ENCODE measurements around the gene SPDL1.
A peak's percentile ranks its signal among the peaks of the same experiment; 100 is the strongest.
"Not testable (repeated sequence)": the region's sequence is repeated elsewhere in the genome, so short reads cannot be mapped to it uniquely, and the experiment has no call there.

SPDL1 gene

DNA sequence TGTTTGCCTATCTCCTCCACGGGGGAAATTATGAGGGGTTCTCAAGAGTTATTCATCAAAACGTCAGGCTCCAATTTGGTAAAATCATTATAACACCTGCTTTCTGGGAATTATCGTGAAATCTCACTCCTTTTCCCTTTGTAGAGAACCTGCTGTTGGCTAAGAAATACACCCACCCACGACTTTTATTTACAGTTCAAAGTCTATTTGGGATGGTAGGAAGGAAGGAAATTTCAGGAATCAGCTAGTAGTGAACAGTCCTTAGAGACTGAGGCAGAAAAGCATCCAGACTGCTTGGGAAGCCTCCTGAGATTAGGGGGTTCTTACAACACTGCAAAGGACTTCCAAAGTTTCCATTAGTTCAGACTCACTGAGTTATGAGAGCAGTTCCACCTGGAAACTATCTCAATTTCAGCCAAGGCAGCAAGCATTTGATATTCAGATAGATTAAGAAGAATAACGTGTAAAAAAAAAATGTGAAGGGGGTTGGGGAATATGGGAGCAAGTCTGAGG is 9.4 kb upstream of the SPDL1 start:
- DNase-seq: no peak

DNA sequence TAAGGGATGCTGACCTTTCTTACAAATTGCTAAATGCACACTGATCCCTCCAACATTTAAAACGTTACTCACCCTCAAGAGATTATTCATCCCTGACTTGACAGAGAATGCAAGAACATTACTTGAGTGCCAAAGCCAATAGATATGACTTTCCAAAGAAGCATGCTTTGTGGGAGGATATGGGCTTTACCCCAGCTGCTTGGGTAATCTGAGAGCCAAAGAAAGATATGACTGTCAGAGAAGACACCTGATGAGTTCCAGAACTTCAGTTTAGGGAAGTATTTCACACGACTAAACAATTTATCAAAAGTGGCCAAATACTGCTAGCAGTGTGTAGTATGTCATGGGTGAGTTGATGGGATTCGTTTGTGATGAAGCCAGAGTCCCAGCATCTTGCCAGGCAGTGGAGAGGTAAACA is 7.4 kb upstream of the SPDL1 start:
- DNase-seq: no peak

DNA sequence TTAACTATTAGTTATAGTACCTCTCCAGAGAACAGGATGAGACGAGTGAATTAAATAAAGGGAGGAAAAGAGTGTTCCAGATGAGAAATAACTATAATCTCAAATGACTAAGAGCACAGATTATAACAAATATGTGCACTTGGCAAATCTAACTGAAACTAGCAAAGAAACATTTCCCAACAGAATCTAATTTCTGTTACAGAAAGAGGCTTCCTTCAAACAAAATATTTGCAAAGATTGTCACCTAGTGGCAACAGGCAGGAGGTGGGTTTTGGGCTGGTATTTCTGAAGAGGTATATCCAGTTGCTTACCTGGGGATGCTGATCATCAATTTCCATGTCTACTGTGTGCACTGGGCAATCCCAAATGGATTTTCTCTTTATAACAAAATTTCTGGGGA is 5.6 kb upstream of the SPDL1 start:
- DNase-seq: no peak

DNA sequence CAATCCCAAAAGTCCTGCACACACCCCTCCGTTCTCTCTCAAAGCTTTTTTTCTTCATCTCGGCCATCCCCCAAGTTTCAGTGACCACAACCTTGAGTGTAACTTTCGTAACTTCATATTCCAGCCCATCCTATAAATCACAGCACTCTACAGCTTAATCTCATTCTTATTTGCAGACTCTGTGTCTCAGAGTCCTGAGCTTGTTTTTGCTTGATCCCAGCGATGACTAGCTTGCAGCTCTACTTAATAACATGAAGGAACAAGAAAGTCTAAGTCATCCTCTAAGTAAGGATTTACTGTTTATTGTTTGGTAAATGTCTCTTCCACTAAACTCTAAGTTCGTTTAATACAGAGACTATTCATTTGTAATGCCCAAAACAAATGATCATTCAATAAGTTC is 2.6 kb upstream of the SPDL1 start:
- no peak for DNase-seq

DNA sequence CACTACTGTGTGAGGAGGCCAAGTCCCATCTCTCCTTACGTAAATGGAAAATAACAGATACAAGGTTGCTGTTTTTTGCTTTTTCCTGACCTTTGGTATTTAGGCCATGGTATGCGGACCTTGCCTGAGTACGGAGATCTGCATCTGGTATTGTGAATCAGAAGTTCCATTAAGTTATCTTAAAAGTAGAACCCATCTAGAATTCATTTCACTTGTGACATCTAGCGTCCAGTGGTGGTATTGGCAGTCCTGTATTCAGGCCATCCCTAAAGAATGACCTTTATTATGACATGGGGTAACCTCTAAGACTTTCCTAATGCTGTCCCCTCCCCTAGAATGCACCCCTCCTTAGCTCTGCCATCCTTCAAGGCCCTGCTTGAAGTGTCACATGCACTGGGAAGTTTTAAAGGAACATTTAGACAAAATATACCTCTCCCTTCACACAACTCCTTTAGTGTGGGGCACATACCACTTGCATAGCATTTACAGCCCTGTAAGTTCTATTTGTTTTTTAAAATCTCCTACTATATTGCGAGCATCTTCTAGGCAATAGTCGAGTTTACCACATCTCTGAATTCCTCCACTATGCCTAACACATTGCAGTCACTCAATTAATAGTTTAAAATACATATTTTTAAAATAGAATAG is 1.9 kb upstream of the SPDL1 start:
- DNase-seq: peak; percentile 20 to 63

DNA sequence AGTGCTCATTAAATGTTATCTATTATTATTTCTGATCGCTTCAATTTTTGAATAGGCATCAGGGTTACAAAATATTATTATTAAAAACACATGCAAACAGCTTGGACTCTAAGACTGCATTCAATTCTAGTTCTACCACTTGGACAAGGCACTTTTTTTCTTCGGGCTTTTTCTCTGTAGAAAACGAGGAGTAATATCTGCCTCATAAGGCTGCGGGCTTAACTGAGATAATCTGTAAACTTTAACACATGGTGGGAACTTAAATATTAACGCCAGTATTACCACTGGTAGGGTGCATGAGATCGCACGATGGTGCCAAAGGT is 511 bp upstream of the SPDL1 start:
- DNase-seq: no peak

DNA sequence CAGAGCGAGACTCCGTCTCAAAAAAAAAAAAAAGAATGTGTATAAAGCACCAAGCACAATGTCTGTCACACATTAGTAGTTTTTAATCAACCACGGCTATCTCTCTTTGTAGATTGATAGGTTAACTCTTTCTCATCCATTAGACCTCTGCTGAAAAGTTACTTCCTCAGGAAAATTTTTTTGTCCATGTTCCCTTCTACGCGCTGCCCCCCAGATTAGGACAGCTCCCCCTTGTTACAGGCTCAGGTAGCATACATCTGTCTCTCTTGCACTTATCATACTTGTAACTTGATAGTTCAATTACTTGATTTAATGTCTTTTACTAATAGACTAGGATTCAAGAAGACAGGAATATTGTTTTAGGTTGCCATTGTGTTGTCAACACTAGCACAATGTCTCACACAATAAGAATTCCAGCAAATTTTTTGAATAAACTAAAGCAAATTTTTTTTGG is 1.5 kb downstream of the SPDL1 start:
- no peak for DNase-seq

DNA sequence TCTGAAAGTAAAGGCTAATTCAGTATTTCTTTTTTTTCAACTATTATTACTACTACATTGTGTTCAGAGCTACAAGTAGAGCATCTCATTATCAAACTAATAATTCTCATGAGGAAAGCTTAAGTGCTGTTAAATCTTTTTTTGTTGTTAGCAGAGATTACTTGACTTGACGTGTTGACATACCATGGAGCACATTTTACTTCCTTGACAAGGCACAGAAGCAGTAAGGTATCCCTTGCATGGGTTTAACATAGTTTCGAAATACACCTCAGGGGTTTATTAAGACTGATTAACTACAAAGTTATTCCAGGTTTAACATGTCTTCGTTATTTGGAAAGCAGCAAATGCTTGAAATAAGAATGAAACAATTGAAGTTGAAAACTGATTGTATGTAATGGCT is 7.0 kb downstream of the SPDL1 start:
- no peak for DNase-seq

DNA sequence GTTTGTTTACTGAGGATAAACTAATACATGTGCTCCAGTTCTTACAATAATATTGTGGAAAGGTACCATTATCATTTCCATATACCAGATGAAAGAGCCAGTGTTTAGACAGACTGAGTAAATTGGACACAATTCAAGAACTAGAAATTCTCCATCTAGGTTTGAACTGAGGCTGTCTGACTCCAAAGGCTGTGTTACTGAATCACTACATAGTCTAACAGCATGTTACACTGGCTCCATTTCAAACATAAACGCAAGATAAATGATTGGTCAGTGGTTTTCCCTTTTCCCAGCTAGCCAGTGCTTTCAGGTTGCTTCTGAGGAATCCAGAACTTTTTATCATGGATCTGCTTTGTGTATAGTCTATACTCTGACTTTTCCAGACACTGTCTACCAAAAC is 8.1 kb downstream of the SPDL1 start:
- DNase-seq: no peak

DNA sequence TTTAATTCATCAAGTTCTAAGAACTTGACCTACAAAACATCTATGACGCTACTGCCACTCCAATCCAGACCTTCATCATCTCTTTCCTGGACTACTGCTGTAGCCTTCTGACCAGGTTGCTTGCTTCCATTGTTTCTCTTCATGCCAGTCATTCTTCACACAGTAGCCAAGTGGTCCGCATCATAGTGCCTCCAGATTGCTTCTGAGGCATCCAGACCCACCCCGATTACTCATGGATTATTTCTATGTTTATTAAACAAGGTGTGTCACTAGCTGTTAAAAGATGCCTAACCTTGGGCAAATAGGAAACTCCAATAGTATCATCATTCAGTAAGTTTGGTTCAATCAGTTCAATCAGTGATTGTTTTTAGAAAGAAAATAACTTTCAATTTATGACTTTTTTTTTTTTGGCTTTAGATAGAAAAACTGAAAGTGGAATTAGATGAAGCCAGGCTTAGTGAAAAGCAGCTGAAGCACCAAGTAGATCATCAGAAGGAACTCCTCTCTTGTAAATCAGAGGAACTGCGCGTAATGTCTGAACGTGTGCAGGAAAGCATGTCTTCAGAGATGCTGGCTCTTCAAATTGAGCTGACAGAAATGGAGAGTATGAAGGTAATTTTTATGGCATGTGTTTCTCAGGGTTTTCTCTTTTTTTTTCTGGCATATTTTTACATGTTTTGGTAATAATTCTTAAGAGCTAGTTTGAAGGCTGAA is 9.5 kb downstream of the SPDL1 start:
- no peak for DNase-seq

DNA sequence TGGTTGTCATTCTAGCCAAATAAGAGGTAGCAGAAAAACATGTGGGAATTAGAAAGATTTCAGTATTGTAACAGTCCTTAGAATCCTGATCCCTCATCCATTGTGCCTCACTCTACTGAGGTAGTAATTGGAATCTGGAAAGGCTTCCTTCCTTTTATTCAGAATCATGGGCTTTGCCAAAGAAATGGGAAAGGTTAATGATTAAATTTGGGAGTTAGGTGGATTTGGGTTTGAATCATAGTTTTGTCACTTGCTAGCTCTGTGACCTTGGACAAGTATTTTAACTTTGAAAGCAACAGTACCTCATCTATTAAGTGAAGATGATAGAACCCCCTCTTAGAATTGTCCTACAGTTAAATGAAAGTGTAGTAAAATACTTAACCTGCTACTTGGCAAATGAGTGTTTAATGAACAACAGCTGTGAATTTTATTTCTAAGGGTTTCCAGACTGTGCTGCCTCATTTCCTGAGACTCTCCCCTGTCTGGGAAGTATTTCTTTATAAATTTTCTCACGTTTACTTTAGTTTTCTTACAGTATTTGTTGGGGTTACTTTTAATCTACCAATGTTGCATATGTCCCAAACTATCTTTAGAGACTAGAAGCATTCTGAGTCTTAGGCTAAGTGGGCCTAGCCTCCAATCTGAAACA is 11.7 kb downstream of the SPDL1 start:
- DNase-seq: no peak

DNA sequence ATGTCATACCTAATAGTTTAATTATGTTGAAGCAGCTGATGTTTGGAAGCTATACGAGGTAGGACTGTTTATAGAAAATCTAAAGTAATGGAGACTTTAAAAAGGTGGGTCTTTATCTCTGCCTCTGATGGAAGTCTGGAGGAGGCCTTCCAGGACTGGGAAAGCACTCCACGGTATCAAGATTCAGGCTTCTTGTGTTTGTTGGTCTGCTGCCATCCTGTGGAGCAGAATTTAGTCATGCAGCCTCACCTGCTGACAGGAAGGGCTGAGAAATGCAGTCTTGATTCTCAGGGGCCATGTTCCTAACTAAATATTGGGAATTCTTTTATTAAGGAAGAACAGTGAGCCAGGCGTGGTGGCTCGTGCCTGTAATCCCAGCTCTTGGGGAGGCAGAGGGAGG is 15.9 kb downstream of the SPDL1 start:
- DNase-seq: no peak

DNA sequence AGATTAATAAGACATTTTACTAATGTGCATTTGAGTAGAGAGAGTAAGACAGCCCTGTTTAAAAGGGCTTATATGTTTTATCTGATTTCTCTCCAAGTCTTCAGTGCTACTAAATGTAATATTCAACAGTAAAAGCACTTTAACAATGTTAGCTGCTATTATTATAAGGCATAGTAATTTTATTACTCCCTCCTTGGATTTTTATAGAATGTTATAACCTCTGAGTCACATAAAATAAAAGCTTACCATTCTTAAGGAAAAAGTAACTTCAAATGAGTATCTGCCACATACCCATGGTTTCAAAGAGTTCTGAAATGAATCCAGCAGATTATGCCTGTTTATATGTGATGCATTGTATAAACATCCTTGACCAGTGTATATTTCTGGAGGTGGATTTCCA is 19.0 kb downstream of the SPDL1 start:
- DNase-seq: no peak

DNA sequence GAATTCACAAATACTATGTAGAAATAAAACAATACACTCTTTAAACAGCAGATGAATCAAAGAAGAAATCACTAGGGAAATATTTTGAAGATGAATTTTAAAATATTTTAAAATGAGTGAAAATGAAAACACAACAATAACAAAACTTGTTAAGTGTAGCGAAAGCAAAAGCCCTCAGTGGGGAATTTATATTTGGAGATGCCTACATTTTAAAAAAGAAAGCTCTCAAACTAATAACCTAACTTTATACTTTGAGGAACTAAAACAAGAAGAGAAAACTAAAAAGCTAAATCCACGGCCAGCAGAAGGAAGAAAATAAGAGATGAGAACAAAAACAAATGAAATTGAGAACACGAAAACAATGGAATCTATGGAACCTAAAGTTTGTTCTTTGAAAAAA is 22.7 kb downstream of the SPDL1 start:
- DNase-seq: no peak

DNA sequence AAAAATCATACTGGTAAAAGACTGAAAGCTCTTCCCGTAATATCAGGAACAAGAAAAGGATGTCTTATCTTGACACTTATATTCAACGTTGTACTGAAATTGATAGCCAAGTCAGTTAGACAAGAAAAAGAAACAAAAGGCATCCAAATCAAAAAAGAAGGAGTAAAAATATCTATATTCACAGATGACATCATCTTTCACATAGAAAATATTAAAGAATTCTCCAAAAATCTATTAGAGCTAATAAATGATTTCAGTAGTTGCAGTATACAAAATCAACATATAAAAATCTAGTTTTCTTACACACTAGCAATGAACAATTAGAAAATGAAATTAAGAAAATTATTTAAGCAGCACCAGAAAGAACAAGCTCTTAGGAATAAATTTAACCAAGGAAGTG is 24.3 kb downstream of the SPDL1 start:
- DNase-seq: no peak

DNA sequence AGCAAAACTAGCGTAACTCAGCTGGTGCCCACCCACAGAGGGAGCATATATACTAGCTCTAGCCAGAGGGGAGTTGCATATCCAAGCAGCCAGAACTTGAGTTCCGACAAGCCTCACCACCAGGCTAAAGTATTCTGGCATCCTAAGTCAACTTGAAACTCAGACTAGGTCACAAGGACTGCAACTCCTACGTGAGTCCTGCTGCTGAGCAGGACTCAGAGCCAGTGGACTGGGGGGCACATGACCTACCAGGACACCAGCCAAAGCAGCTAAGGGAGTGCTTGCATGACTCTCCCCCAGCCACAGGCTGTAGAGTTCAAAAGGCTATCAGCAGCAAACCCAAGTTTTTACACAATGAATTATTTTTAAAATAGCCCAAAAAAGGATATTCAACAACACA is 26.1 kb downstream of the SPDL1 start:
- no peak for DNase-seq

DNA sequence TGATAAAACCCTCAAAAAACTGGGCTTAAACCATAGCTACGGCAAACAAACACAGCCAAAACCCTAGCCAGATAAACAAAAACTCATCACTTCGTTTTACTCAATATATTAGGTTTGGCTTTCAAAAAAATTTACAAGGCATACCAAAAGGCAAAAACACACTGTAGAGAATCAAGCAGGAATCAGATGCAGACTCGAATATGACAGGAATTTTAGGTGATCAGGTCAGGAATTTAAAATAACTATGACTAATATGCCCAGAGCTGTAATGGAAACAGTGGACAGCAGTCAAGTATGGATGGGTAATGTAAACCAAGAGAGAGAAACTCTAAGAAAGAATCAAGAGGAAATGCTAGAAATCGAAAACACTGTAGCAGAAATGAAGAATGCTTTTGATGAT is 27.0 kb downstream of the SPDL1 start:
- no peak for DNase-seq

DNA sequence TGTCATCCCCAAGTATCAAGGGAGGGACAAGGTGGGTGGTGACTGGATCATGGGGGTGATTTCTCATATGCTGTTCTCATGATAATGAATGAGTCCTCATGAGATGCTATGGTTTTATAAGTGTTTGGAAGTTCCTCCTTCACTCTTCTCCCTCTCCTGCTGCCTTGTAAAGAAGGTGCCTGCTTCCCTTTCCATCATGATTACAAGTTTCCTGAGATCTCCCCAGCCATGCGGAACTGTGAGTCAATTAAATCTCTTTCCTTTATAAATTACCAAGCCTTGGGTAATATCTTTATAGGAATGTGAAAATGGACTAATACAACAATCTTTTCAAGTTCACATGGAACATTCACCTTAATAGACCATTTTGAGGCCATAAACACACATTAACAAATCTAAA is 32.0 kb downstream of the SPDL1 start:
- no peak for DNase-seq

DNA sequence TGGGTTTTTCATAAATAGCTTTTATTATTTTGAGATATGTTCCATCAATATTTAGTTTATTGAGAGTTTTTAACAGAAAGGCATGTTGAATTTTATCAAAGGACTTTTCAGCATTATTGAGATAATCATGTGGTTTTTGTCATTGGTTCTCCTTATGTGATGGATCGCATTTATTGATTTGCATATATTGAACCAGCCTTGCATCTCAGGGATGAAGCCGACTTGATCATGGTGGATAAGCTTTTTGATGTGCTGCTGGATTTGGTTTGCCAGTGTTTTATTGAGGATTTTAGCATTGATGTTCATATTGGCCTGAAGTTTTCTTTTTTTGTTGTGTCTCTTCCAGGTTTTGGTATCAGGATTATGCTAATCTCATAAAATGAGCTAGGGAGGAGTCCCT is 40.7 kb downstream of the SPDL1 start:
- DNase-seq: not testable (repeated sequence)

DNA sequence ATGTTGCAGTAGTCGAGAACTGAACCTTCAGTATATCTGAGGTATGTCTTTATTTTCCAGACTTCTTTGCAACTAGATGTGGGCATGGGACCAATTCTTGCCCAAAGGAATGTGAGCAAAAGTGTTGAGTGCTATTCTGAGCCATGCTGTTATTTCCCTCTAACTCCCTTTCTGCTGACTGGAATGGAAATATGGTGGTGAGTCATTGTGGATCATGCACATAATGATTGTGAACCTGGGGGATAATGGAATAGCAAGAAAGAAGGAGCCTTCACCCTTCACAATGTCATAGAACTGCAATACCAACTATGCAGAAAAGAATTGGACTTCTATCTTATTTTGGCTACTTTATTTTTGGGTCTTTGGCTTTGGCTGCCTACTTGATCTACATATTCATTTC is 43.2 kb downstream of the SPDL1 start:
- DNase-seq: no peak

DNA sequence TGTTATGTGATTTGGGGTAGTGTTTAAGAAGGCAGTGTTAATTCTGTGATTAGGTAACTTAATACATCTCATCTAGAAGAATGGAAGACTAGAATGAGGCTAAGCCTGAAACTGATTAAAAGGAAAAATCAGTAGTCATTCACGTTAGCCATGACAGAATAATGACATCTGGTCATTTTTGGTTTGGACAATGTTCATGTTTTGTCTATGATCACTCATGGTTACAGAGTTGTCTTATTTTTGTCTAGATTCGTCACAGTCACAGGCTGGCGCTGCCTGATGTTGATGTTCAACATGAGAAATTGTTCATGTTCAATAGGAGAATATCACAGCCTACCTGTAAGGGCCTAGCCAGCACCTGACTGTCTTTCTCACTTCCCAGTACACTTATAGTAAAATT is 44.0 kb downstream of the SPDL1 start:
- DNase-seq: no peak

DNA sequence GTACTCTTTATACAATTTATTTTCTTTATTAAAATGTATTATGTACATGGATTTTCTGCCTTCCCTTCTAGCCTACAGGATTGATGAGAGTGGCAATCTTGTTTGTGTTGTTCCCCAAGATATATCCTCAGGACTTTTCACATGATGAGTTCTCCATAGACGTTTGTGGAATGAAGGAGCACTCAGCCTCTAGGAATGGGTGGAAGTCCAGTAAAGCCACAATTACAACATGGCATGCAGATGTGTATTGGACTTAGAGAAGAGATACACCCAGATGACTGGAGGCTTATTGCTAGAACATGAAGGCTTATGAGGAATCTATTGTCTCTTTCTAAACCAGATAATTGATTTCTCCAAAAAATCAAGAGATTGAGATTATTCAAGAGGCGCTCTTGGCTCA is 45.3 kb downstream of the SPDL1 start:
- DNase-seq: no peak

DNA sequence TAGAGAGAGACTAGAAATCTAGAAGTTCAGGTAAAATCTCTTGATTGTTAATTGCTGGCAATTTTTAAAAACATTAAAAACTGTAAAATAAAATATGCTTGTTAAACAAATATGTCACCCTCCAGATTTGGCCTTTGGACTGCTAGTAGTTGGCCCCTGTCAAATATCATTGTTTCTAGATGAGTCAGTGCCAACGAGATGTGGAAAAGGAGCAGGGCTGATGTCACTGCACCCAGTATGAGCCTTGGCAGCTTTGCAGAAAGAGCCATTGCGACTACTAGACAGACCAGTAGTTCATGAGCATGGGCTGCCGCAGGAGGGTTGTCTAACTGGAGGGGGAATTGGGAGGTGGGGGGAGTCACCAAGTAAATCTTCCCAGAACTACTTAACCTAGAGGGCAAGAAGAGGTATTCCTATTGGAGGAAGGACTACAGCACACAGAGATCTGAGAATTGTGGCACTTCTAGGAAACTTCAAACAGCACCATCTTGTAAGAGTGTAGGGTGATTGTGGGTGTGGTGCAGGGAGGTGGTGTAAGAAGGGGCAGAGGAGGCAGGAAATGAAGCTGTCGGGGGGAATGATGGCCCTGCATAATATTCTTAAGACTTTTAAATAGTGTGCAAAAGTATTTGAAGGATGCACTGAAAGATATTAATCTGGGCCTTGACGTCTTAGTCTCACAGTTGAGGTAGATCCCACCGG is 46.4 kb downstream of the SPDL1 start:
- DNase-seq: no peak

DNA sequence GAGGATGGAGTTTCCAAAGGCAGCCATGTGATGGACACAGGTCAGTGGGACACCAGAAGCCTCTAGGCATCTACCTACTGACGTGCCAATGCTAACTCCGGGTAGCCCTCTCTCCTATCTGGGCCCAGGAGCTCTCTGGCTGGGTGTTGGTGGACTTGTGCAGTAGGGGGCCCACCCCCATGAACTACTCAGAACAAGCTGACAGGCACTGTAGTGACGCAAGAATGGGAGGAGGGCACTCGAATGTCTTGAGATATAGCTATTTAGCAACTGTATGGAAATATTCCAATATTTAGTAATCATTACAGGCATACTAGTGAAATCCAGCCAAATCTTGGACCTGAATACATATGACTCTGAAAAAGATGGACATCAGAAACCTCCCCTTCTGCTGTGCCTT is 47.8 kb downstream of the SPDL1 start:
- no peak for DNase-seq

Measured in CD4-positive, alpha-beta T cell treated with Interleukin-1 beta for 1 hour (primary cell).